ENCODE results near the gene TMC7.
"Not testable (repeated sequence)": the region's sequence is repeated elsewhere in the genome, so short reads cannot be mapped to it uniquely, and the experiment has no call there.

Gene TMC7

GRCh38 chr16:18983565-18984434 lies at the start of gene TMC7:
Gene TMC7 (plus strand): TSS chr16:18983934. CDS start chr16:18984064, 130 bp downstream.
- DNase-seq: peak in 1 of 2 experiments; percentile 6

- DNase-seq: no peak
Measured at GRCh38 chr16:18936727-18937340, 46.9 kb upstream of the TMC7 start.

GRCh38 chr16:18937390-18937789 lies 46.3 kb upstream of the TMC7 start:
- no peak for DNase-seq

GRCh38 chr16:18938986-18939385 lies 44.7 kb upstream of the TMC7 start:
- no peak for DNase-seq

GRCh38 chr16:18941471-18941870 lies 42.3 kb upstream of the TMC7 start:
- no peak for DNase-seq

GRCh38 chr16:18942061-18942460 lies 41.7 kb upstream of the TMC7 start:
- no peak for DNase-seq

GRCh38 chr16:18943414-18943813 lies 40.3 kb upstream of the TMC7 start:
- no peak for DNase-seq

DNA sequence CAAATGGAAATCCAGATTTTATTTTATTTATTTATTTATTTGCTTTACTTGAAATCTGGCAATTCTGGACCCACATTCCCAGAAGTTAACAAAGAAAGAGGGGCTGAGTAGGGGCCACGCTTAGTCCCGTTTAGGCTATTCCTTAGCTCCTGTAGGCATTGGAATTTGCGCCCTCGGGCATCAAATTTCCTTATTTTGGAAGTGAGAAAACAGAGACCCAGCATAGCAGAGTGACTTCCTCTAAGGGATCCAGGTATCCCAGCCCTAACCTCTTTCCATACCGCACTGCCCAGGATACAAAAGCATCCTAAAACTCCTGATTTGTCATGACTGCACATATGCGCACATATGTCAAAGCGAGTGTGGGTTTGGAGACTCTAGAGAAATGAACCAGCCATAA lies 38.5 kb upstream of the TMC7 start:
- no peak for DNase-seq

DNA sequence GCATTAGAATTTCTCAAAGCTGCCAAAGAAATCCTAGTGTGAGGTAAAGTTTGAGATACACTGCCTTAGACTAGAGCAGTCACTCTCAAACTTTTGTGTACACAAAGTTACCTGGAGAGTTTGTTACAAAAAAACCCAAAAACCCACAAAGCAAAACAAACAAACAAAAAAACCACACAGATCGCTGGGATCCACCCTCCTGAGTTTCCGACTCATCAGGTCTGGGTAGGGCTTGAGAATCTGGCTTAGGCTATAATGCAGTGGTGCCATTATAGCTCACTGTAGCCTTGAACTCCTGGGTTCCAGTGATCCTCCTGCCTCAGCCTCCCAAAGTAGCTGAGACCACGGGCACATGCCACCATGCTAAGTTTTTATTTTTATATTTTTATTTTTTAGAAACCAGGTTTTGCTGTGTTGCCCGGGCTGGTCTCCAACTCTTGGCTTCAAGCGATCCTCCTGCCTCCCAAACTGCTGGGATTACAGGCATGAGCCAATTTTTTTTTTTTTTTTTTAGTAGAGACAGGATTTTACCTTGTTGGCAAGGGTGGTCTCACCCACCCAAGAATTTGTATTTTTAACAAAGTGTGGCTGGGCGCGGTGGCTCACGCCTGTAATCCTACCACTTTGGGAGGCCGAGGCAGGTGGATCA lies 35.2 kb upstream of the TMC7 start:
- DNase-seq: no peak

DNA sequence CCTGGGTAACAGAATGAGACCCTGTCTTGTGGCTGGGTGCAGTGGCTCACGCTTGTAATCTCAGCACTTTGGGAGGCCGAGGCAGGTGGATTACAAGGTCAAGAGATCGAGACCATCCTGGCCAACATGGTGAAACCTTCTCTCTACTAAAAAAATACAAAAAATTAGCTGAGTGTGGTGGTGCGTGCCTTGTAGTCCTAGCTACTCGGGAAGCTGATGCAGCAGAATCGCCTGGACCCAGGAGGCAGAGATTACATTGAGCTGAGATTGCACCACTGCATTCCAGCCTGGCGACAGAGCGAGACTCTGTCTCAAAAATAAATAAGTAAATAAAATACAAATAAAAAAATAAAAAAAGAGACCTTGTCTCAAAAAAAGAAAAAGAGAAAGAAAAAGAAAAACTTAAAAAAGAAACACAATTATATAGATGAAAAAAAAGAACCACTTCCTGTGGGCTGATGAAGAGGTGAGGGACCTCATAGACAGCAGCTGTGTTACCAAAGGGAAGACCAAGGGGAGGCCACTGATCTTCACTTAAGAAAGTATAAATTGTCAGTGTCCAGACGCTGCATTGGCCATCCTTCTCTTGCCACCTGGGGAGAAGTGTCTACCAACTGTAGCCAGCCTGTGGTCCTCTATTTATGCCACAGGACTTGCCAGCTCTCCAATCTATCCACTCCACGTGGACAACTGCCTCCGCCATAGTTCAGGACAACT lies 33.1 kb upstream of the TMC7 start:
- no peak for DNase-seq

DNA sequence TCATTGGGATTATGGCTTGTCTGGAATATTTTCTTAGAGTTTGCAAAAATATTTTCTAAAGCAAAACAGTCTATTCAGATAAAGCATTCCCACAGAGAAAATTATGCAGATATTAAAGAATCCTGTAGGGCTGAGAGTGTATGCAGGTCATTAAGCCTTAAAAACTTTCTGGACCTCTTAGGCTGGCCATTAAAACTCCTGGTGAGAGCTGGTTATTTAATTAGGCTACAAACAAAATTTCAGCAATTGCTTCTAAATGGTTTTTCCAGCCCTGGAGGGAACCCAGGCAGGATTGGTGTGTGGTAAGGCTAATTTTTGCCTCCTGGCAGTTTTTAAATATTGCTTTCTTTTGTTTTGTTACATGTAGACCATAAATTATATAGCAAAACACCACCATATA lies 30.2 kb upstream of the TMC7 start:
- DNase-seq: no peak

DNA sequence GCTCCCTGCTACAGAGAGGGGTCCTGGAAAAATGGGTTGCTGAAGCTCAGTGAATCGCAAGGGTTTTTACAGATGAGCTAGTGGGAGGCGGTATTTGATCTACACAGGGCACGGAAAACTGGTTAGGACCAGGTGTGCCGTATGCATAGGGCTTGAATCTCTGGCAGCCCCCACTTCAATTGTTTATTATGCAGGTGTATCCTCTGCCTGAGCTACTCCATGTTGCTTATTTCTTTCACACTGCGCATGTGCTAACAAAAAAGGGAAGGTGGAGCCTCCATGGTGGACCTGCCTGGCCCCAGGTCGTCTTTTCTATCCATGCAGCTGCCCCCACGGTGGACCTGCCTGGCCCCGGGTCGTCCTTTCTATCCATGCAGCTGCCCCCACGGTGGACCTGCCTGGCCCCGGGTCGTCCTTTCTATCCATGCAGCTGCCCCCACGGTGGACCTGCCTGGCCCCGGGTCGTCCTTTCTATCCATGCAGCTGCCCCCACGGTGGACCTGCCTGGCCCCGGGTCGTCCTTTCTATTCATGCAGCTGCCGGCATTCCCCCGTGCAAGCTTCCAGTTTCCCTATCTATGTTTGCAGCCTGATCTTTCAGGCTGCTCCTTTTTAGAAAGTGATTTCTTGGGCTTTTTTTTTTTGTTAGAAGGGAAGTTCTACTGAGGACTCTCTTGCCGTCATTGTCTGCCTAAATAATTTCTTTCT lies 27.7 kb upstream of the TMC7 start:
- DNase-seq: peak in 1 of 2 experiments; percentile 3

DNA sequence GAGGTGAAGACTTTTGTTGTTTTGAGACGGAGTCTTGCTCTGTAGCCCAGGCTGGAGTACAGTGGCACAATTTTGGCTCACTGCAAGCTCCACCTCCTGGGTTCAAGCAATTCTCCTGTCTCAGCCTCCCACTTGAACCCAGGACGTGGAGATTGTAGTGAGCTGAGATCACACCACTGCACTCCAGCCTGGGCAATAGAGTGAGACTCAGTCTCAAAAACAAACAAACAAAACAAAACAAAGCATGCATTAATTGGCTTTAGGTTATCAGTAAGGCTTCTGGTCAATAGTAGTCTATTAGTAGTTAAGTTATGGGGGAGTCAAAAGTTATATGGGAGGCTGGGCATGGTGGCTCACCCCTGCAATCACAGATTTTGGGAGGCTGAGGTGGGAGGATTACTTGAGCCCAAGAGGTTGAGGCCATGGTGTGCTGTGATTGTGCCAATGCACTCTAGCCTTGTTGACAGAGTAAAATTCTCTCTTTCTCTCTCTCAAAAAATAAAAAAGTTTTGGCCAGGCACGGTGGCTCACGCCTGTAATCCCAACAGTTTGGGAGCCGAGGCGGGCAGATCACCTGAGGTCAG lies 27.0 kb upstream of the TMC7 start:
- DNase-seq: not testable (repeated sequence)

- DNase-seq: no peak
Measured at GRCh38 chr16:18958621-18959029, 25.1 kb upstream of the TMC7 start.

DNA sequence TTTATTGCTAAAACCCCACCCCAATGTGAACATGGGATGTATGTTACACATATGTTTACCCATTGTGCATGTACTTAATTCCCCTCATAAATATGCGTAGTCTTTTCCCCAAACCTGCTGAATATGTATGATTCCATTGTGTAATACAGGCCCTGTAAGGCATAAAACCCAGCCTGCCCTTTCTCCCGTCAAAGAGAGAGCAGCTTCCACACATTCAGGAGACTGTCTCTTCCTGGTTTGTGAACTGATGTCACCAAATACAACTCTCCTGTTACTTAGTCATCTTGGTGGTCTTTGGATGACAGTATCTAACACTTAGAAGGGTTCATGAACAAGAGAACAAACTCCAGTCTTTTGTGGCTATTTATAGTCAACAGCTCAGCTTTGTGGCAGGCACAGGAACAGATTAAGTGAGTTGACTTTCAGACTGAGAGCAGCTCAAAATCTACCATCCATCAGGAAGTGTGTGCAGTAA lies 24.7 kb upstream of the TMC7 start:
- DNase-seq: no peak

- no peak for DNase-seq
Measured at GRCh38 chr16:18965555-18965954, 18.2 kb upstream of the TMC7 start.

DNA sequence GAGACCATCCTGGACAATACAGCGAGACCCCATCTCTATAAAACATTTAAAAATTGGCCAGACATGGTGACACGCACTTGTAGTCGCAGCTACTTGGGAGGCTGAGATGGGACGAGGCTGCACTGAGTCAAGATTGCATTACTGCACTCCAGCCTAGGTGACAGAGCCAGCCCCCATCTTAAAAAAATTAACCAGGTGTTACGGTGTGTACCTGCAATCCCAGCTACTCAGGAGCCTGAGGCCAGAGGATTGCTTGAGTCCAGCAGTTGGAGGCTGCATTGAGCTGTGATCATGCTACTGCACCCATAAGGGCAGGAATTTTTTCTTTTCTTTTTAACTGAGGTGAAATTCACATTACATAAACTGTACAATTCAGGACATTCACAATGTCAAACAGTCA lies 16.9 kb upstream of the TMC7 start:
- no peak for DNase-seq

DNA sequence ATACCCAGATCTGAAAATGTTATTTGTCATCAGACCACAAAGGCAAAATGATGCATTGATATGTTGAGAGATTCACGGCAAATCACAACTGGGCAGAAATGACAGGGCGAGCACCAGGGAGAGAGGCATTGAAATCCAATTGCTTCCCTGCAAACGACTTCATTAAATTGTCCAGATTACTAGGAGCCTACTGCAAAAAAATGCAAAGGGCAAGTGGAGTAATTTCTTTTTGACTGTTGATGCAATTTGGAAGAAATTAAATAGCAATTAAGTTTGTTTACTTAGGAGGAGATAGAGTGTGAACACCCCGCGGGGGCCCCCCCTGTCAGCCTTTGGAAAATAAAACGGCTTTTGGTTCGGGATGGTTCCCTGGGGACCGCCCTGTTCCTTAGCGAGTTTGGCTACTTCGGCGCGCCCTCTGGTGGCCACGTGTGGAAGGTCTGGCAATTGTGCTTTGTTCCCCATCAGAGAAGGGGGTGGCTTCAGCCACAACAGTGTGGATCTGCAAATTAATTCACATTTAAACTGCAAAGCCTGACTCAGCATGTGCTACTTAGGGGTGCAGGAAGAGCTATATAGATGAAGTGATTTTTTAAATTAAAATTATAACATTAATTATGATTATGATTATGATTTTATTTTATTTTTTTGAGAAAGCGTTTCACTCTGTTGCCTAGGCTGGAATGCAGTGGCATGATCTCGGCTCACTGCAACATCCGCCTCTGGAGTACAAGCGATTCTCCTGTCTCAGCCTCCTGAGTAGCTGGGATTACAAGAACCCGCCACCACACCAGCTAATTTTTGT lies 14.5 kb upstream of the TMC7 start:
- peak; percentile 62 to 79 for DNase-seq

DNA sequence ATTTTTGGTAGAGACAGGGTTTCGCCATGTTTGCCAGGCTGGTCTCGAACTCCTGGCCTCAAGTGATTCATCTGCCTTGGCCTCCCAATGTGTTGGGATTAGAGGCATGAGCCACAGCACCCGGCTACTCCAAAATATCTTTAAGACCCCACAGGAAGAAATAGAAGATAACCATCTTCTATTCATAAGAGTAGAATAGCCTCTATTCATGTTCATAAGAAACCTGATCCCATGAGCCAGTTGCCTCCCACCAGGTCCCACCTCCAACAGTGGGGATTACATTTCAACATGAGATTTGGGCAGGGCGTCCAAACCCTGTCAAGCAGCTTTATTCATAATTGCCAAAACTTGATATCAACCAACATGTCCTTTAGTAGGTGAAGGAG lies 13.9 kb upstream of the TMC7 start:
- no peak for DNase-seq

GRCh38 chr16:18975109-18975508 lies 8.6 kb upstream of the TMC7 start:
- no peak for DNase-seq

DNA sequence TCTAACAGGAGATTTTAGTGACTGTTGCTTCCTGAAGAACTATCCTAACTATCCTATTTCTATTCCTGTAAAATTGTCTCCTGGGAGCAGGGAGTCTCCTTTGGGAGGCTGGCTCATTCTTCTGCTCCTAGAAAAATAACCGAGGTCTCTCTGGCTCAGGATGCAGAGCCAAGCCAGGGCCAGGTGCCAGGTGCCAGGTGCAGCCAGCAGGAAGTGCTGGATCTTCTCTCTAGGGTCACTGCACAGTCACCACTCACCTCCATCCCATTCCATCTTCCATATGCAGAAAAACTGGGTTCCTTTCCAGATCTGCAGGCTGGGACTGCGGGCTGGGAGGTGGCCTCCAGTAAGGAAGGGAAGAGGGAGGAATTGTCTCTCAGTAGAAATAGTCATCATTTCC lies 3.8 kb upstream of the TMC7 start:
- DNase-seq: no peak

All from stimulated activated CD4-positive, alpha-beta T cell treated with anti-CD3 and anti-CD28 coated beads, Interleukin-4, amount 100 ng/mL, for 4 hours (primary cell).